Ammon's horn (tissue), 1 donor: ENCODE data around the gene DKC1.
A peak's percentile ranks its signal among the peaks of the same experiment; 100 is the strongest.

Source experiments
- DNase-seq: peaks from one replicate; pipeline ENCODE4 v3.0.0-alpha.2; 2016; ENCODE audit warnings: low spot score

The DKC1 gene

GRCh38 chrX:154737136-154737535 is 25.5 kb upstream of the DKC1 start:
- no peak for DNase-seq

- no peak for DNase-seq
Observed at GRCh38 chrX:154738011-154738738, 24.5 kb upstream of the DKC1 start.

- no peak for DNase-seq
Observed at GRCh38 chrX:154739952-154740465, 22.7 kb upstream of the DKC1 start.

- DNase-seq: no peak
Observed at GRCh38 chrX:154742613-154743012, 20.1 kb upstream of the DKC1 start.

- peak; percentile 64 for DNase-seq
Observed at GRCh38 chrX:154748712-154749339, 13.8 kb upstream of the DKC1 start.

GRCh38 chrX:154749856-154750255 is 12.8 kb upstream of the DKC1 start:
- DNase-seq: no peak

- DNase-seq: no peak
Observed at GRCh38 chrX:154750301-154751202, 12.1 kb upstream of the DKC1 start, which contains the start of gene GAB3. Gene GAB3 (minus strand): TSS chrX:154751077. CDS start chrX:154751025, 52 bp downstream.

GRCh38 chrX:154751203-154751668 is 11.4 kb upstream of the DKC1 start:
- DNase-seq: no peak

- no peak for DNase-seq
Observed at GRCh38 chrX:154751669-154752271, 10.9 kb upstream of the DKC1 start.

- no peak for DNase-seq
Observed at GRCh38 chrX:154758696-154759095, 4.0 kb upstream of the DKC1 start.

- DNase-seq: no peak
Observed at GRCh38 chrX:154761977-154762536, 607 bp upstream of the DKC1 start.

GRCh38 chrX:154774622-154775021 is 12.0 kb downstream of the DKC1 start:
- no peak for DNase-seq

GRCh38 chrX:154775419-154776349 is 13.0 kb downstream of the DKC1 start:
- DNase-seq: no peak

GRCh38 chrX:154776753-154777152 is 14.1 kb downstream of the DKC1 start:
- DNase-seq: no peak

GRCh38 chrX:154779261-154779660 is 16.6 kb downstream of the DKC1 start:
- DNase-seq: no peak

GRCh38 chrX:154780968-154781367 is 18.3 kb downstream of the DKC1 start:
- no peak for DNase-seq

GRCh38 chrX:154784149-154784995 is 21.7 kb downstream of the DKC1 start:
- no peak for DNase-seq

GRCh38 chrX:154785716-154786115 is 23.1 kb downstream of the DKC1 start:
- no peak for DNase-seq

- no peak for DNase-seq
Observed at GRCh38 chrX:154791467-154791866, 28.8 kb downstream of the DKC1 start.
